Measurements from ENCODE around the gene RYR3.

GRCh38 chr15:33354411-33354810 is 43.6 kb downstream of the RYR3 start:
- no peak for TF ChIP-seq POLR2A (IDR thresholded peaks at IDR 0.05; ENCODE audit: low read depth, low read length)
- no peak for TF ChIP-seq POLR2AphosphoS5 (IDR thresholded peaks at IDR 0.05; ENCODE audit: low read depth, low read length)
- TF ChIP-seq TAF1 (IDR thresholded peaks at IDR 0.05; ENCODE audit: borderline replicate concordance, low read depth, low read length) = no peak
